ENCODE data around the gene INO80E.

The INO80E gene

GRCh38 chr16:29975811-29976511 lies 20.1 kb upstream of the INO80E start:
- DNase-seq (ENCODE audit: low read depth), result no peak

- DNase-seq (ENCODE audit: low read depth), result no peak
Measured at GRCh38 chr16:29977063-29977825, 18.8 kb upstream of the INO80E start.

DNA sequence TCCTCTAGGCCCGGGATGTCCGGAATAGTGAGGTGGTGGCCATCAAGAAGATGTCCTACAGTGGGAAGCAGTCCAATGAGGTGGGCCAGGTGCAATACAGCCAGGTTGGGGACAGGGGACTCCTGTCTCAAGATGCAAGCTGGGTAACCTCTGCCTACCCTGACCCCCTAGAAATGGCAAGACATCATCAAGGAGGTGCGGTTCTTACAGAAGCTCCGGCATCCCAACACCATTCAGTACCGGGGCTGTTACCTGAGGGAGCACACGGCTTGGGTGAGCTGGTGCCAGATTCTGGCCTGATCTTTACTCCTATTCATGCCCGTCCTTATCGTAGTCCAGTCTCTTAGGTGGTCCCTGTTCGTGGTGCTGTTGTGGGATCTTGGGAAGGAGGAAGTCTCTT lies 18.0 kb upstream of the INO80E start:
- DNase-seq (ENCODE audit: low read depth), result no peak

DNA sequence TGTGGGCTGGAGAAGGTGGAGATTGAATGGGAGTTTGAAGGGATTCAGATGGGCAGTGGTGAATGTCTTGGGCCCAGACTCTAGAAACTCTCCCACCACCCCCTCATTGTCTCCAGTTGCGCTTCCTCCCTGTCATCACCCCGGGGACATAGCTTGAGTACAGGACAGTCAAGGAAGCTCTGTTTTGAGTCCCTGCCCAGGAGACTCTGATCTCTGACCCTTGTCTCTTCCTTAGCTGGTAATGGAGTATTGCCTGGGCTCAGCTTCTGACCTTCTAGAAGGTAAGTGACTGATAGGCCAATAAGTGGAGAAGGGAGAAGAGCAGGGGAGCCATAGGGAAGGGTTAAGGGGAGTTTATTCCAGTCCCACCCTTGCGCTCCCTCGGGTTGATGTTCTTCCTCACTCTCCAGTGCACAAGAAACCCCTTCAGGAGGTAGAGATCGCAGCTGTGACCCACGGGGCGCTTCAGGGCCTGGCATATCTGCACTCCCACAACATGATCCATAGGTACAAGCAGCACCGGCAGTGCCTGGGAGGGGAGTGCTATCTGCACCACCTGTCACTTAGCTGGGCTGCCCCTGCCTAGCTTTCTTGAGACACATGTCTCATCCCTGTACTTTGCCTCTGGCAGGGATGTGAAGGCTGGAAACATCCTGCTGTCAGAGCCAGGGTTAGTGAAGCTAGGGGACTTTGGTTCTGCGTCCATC lies 17.3 kb upstream of the INO80E start:
- no peak for DNase-seq (ENCODE audit: low read depth)

DNA sequence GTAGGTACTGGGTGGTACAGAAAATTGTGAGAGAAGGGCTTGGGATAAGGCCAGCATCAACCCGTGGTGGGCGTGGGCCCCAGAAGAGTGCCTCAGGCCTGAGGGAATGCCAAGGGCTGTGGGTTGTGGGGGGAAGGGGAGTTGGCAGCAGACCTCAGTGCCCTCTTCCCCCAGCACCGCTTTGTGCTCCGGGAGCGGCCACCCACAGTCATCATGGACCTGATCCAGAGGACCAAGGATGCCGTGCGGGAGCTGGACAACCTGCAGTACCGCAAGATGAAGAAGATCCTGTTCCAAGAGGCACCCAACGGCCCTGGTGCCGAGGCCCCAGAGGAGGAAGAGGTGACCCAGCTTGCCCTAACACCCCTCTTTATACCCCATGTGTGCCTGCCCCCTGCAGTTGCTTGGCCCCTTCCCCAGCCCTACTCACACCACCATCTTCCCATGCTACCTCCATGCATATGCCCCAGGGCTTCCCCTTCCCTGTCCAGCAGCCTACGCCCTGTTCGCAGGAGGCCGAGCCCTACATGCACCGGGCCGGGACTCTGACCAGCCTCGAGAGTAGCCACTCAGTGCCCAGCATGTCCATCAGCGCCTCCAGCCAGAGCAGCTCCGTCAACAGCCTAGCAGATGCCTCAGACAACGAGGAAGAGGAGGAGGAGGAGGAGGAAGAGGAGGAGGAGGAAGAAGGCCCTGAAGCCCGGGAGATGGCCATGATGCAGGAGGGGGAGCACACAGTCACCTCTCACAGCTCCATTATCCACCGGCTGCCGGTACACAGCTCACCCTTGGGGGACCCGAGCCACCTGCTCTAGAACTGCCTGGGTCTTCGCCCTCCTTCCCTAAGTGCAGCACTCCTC lies 13.3 kb upstream of the INO80E start:
- no peak for DNase-seq (ENCODE audit: low read depth)

GRCh38 chr16:29983420-29984136 lies 12.5 kb upstream of the INO80E start:
- DNase-seq (ENCODE audit: low read depth), result no peak

- DNase-seq (ENCODE audit: low read depth), result no peak
Measured at GRCh38 chr16:29984137-29984763, 11.8 kb upstream of the INO80E start.

- no peak for DNase-seq (ENCODE audit: low read depth)
Measured at GRCh38 chr16:29984764-29985147, 11.3 kb upstream of the INO80E start.

- no peak for DNase-seq (ENCODE audit: low read depth)
Measured at GRCh38 chr16:29985271-29985811, 10.7 kb upstream of the INO80E start.

DNA sequence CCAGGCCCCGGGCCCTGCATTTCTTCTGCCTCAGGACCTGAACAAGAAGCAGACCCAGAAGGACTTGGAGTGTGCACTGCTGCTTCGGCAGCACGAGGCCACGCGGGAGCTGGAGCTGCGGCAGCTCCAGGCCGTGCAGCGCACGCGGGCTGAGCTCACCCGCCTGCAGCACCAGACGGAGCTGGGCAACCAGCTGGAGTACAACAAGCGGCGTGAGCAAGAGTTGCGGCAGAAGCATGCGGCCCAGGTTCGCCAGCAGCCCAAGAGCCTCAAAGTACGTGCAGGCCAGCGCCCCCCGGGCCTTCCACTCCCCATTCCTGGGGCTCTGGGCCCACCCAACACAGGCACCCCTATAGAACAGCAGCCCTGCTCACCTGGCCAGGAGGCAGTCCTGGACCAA lies 9.8 kb upstream of the INO80E start:
- no peak for DNase-seq (ENCODE audit: low read depth)

DNA sequence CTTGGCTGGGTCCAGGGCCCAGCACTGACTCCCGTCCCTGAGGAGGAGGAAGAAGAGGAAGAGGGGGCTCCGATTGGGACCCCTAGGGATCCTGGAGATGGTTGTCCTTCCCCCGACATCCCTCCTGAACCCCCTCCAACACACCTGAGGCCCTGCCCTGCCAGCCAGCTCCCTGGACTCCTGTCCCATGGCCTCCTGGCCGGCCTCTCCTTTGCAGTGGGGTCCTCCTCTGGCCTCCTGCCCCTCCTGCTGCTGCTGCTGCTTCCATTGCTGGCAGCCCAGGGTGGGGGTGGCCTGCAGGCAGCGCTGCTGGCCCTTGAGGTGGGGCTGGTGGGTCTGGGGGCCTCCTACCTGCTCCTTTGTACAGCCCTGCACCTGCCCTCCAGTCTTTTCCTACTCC lies 9.1 kb upstream of the INO80E start:
- no peak for DNase-seq (ENCODE audit: low read depth)

- no peak for DNase-seq (ENCODE audit: low read depth)
Measured at GRCh38 chr16:29987371-29988085, 8.5 kb upstream of the INO80E start.

DNA sequence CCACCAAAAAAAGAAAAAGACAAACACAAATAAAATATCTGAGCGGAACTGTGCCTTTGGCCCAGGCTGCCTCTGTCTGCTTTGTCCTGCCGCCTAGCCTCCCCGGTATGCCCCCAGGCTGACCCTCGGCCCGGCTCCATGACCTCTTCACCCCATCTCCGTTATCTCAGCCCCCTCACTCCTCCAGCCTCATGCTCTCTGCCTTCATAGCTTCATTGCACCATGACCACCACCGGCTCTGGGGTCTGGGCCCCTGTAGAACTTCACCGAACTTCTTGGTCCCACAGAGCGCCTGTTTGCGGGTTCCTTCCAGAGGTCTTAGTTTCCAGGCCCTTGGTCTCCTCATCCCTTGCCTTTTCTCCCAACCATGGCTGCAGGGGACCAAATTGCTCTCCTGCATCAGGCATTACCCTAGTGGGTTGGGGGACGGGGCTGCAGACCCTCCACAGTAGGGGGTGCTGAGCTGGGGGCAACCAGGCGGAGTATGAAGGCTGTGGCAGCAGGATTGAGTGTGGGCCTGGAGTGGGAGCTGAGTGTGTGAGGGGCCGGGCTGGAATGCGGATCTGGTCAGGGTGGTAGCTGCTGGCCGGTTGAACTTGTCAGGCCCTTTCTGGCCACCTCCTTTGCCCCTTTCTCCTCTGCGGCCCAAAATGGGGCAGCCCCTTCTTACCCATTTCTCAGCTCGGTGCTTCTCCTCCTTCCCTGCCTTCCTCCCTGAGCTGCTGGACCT lies 7.5 kb upstream of the INO80E start:
- no peak for DNase-seq (ENCODE audit: low read depth)

- DNase-seq (ENCODE audit: low read depth), result no peak
Measured at GRCh38 chr16:29989111-29989858, 6.8 kb upstream of the INO80E start.

- DNase-seq (ENCODE audit: low read depth), result no peak
Measured at GRCh38 chr16:29990034-29990433, 6.0 kb upstream of the INO80E start.

- DNase-seq (ENCODE audit: low read depth), result no peak
Measured at GRCh38 chr16:29990883-29991570, 5.0 kb upstream of the INO80E start.

- no peak for DNase-seq (ENCODE audit: low read depth)
Measured at GRCh38 chr16:29991571-29991904, 4.5 kb upstream of the INO80E start.

DNA sequence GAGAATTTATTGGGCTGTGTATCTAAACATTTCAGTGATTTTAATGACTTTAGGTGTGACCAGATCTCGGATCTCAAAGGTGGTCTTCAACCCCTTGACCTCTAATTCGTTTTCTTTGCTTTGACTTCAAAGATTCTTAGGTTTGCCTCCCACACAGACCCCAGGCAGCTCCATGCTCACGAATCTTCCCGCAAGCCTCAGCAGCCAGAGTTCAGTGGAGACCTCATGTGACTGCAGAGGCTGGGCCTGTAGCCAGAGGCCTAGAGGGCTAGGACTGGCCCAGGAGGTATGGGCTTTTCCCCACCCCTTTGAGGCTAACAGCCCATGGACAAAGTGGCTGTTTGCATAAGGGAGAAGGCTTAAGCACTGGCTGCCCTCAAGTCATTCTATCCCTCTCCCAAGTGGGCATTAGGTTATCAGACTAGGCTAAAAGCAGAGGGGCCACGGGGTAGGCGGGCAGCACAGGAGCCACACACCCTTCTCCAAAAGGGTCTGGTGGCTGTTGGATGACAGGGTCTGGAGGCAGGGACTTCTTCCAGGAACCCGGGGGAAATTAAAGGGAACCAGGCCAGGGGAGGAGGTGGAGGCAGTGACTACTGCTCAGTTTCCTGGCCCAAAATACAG lies 3.6 kb upstream of the INO80E start:
- DNase-seq (ENCODE audit: low read depth), result no peak
